ENCODE results near the gene ARL10. TPM values are rescaled to one million over a fixed set of nuclear protein-coding genes. Genes with fewer than 3 reads are reported as not detected.
"Not testable (repeated sequence)": the region's sequence is repeated elsewhere in the genome, so short reads cannot be mapped to it uniquely, and the experiment has no call there.

Gene ARL10
- polyA plus RNA-seq, 3 donors = 10.0 to 11.1 (median 10.6) TPM

DNA sequence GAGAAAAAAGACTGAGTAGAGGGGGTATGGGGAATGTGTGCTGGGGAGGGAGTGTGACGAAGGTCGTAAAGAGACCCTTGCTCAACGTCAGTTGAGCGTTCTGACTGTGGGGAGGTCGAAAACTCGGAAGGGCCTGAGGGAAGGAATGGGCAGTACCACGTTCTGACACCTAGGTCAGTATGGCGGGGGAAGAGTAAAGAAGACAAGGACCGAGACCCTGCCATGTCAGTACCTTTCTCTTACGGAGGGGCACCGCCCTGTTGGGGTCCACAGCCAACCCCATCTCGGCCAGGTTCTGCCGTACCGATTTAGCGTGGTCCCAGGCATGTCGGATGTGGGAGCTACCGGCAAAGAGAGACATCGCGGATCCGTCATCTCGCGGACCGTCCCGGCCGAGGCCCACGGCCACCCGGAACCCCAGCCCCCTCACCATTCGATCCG lies 22.7 kb downstream of the ARL10 start:
- DNase-seq (ENCODE audit: low read depth in 3 of 3, low spot score in 2 of 3) = no peak

- peak; percentile 98 for DNase-seq (ENCODE audit: low read depth in 3 of 3, low spot score in 2 of 3)
Measured at GRCh38 chr5:176388444-176389134, 23.3 kb downstream of the ARL10 start, which contains the start of the genes HIGD2A and NOP16. HIGD2A (plus strand) TSS chr5:176388751; CDS start chr5:176388820, 69 bp downstream. NOP16 (minus strand) TSS chr5:176388598; CDS start chr5:176388539, 59 bp downstream.

- DNase-seq (ENCODE audit: low read depth in 3 of 3, low spot score in 2 of 3) = peak in 1 of 3 donors; percentile 40
Measured at GRCh38 chr5:176389135-176390123, 24.1 kb downstream of the ARL10 start.

- no peak for DNase-seq (ENCODE audit: low read depth in 3 of 3, low spot score in 2 of 3)
Measured at GRCh38 chr5:176391479-176391878, 26.2 kb downstream of the ARL10 start.

DNA sequence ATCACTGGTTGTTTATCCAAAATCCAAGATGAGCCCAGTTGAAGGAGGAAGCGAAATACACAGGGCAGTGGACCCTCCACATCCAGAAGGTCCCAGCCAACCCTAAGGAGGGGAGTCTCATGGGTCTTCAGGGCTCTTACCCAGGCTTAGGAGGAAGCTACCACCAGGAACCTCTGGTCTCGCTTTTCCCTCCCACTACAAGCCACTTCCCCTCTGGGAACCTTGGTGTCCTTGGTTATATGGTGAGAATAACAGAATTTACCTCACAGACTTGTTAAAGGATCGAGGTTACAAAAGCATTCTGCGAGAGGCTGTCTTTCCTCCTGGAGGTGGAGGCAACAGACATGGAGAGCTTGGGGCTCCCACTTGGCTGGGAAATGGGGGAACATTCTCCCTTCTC lies 26.7 kb downstream of the ARL10 start:
- no peak for DNase-seq (ENCODE audit: low read depth in 3 of 3, low spot score in 2 of 3)

DNA sequence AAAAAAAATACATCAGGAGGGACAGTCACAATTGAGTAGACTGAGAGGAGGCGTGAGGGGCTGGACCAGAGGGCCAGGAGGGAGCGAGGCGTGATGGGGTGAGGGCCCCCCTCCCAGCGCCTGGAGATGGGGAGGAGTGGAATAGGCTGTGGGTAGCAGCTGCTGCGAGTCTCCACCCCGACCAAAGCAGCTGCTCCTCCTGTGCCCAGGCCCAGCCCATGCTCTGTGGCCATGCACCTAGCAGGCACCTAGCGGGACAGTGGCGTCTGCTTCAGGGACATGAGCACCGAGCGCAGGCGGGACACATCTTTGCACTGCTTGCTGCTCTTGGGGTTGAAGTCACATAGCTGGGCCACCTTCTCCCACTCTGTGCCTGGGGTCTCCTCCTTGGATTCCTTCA lies 27.2 kb downstream of the ARL10 start:
- no peak for DNase-seq (ENCODE audit: low read depth in 3 of 3, low spot score in 2 of 3)

DNA sequence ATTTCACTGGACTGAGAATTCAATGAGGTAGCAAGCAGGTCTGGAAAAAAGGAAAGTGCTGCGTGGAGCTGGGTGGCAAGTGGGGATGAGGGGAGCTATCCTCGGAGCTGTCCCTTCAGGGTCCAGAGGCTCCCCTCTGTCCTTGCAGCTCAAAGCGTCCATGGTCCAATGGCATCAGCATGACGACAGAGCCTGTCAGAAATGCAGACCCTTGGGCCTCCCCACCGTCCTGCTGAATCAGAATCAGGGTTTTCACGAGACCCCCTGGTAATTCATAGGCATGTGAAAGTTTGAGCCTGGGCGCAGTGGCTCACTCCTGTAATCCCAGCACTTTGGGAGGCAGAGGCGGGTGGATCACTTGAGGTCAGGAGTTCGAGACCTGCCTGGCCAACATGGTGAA lies 28.8 kb downstream of the ARL10 start:
- no peak for DNase-seq (ENCODE audit: low read depth in 3 of 3, low spot score in 2 of 3)

DNA sequence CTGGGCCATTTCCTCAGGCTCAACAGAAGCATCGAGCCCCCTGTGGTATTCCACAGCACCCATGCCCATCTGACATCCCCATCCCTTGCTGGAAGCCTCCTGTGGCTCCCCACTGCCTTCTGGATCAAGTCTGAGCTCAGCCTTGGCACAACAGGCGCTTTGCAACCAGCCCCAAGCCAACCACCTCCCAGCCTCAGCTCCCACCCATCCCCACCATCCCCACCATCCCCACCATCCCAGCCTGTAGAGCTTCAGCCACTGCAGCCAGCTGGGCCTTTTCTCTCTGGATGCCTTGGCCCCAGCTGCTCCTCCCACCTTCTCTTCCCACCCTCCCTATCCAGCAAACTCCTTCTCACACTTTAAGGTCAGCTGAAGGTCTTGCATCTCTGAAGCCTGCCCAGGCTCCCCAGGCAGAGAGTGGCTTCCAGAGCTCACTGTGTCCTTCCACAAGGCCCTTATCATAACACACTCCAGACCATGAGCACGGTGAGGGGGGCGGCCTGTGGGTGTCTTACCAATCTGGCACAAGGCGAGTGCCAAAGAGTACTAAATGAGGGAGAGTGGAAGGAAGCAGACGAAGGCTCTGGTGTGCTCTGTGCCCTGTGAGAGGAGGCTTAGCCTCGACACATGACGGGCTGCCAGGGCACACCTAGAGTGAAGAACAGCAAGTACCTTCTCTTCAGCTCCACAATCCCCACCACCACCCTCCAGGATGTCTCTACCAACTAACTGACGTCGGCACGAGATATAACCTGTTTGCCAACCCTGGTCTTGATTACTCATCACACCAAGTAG lies 29.8 kb downstream of the ARL10 start:
- no peak for DNase-seq (ENCODE audit: low read depth in 3 of 3, low spot score in 2 of 3)

DNA sequence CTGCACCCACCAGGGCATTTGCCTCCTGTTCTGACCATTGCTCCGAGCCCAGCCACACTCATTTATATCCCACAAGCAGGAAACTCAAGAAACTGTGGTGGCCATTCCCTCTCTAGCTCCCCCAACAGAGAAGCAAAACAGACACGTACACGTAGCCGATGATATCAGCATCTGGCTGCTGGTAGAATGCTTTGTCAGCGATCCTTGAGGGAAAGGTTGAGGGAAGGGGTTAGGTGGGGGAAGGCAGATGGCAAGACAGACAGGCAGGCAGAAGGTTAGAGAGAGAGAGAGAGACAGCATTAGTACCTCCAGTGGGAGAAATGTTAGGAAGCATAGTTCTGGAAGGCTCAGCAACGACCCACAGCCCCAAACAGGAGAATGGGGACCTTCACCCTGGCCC lies 31.0 kb downstream of the ARL10 start:
- DNase-seq (ENCODE audit: low read depth in 3 of 3, low spot score in 2 of 3) = no peak

DNA sequence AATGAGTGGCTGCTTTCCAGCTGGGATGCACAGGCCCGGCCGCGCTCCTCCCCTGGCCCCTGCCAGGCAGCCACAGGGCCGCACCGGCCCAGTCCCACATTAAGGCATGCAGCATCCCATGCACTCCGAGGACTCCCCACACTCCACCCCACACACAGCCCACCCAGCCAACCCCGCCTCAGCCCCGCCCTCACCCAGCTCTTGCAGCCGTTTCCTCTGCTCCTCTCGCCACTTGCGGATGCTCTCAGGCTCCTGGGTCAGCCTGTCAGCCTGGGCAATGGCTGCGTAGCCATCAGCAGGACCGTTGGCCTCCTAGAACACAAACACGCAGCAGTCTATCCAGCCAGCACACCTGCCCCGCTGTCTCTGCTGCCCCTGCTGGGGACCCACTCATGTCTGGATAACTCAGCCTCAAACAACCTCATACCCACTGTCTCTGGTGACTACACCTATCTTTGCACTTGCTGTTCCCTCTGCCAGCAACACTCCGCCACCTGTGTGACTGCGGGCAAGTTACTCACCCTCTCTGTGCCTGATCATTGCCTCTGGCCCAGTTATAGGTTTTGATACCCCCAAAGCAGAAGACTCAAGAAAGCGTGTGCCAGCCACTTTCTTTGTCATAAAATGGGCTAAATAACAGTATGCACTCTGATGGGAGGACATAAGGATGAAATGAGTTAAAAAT lies 32.6 kb downstream of the ARL10 start:
- DNase-seq (ENCODE audit: low read depth in 3 of 3, low spot score in 2 of 3) = no peak

GRCh38 chr5:176400382-176401156 lies 35.3 kb downstream of the ARL10 start:
- no peak for DNase-seq (ENCODE audit: low read depth in 3 of 3, low spot score in 2 of 3)

GRCh38 chr5:176401281-176402205 lies 36.3 kb downstream of the ARL10 start:
- no peak for DNase-seq (ENCODE audit: low read depth in 3 of 3, low spot score in 2 of 3)

- no peak for DNase-seq (ENCODE audit: low read depth in 3 of 3, low spot score in 2 of 3)
Measured at GRCh38 chr5:176405656-176406435, 40.6 kb downstream of the ARL10 start.

DNA sequence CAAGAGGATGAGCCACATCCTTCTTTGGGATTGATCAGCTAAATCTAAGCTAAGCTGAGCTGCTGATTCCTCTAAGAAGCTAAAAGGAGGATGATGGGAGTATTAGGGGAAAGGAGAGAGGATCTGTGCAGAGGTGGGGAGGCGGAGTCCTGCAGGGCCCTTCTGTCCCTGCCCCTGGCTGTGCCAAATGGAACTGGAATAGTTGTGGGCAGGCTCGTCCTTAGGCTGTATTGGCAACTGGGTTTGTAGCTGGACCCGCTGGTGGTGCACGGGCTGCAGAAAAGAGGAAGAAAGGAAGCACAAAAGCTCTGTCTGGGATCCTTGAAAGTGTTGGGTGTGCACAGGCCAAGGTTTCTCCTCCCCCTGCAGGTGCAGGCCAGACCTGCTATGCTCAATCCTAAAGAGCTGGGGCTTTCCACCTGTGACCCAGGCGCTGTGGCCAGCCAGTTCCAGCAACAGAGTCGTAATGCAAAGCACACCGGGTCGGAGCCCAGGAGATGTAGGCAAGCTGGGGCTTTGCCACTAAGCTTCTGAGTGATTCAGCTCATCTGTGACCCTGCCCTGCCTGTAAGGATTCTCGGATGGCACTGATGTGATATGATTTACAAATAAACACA lies 41.3 kb downstream of the ARL10 start:
- DNase-seq (ENCODE audit: low read depth in 3 of 3, low spot score in 2 of 3) = no peak

DNA sequence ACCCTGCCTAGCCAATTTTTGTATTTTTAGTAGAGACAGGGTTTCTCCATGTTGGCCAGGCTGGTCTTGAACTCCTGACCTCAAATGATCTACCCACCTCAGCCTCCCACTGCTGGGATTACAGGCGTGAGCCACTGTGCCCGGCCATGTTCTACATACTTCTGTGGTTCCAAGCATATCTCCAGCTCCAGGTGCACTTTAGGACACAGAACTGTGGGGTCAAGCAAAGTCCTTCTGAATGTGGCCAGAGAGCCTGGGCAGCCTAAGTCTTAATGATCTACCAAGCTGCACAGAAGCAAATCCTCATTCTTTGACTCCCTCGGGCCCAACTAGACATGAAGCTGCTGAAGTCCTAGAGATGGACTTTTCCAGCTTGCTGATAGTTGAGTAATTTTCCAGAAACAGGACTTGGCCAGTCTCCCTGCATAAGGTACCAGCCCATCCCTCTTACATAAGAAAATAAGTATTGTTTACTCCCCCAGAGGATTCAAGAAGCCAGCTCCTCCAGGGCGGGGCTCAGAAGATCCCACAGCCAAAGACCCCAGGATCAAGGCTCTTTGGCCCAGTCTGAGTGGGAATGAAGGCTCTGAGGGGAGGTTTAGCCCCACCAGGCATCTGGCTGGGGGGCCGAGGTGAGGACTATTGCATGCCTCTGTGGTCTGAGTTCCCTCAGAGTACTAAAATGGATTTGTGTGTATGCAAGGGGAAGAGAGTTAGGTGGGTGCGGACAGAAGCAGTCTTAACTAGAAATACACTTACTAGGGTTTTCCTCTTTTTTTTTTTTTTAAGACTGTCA lies 42.4 kb downstream of the ARL10 start:
- DNase-seq (ENCODE audit: low read depth in 3 of 3, low spot score in 2 of 3) = no peak

DNA sequence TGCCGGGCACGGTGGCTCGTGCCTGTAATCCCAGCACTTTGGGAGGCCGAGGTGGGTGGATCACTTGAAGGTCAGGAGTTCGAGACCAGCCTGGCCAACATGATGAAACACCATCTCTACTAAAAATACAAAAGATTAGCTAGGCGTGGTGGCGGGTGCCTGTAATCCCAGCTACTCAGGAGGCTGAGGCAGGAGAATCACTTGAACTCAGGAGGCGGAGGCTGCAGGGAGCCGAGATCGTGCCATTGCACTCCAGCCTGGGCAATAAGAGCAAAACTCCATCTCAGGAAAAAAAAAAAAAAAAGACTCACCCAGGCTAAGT lies 42.9 kb downstream of the ARL10 start:
- not testable (repeated sequence) for DNase-seq (ENCODE audit: low read depth in 3 of 3, low spot score in 2 of 3)
